HEK293T (cell line): ENCODE results near the gene BSN.

Experiments
- FOXM1 ChIP-seq: fragments of 450-650 bp; IDR thresholded peaks from 2 replicates; pipeline ENCODE4 v1.6.1; 2017; ENCODE audit warnings: mild to moderate bottlenecking, borderline replicate concordance
- LEF1 ChIP-seq: fragments of 450-650 bp; IDR thresholded peaks from 2 replicates; pipeline ENCODE4 v1.6.1; 2017; ENCODE audit warnings: mild to moderate bottlenecking, borderline replicate concordance

DNA sequence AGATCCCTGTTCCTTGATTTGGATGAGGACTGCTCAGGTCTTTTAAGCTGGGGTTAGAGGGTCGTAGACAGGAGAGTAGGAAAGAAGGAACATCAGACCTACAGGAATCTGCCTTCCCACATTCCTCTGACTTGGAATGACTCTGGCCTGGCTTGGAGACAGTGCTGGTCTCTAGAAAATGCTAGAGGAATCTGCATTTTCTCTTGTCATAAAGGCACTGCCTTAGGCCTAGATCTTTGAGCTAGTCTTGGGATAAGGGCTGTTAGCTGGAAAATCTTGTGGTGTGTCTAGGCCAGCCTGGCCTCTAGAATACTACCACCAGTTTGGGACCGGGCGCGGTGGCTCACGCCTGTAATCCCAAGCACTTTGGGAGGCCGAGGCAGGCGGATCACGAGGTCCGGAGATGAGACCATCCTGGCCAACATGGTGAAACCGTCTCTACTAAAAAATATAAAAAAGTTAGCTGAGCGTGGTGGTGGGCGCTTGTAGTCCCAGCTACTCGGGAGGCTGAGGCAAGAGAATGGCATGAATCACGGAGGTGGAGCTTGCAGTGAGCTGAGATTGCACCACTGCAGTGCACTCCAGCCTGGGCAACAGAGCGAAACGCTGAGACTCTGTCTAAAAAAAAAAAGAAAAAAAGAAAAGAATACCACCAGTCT lies 17.3 kb upstream of the BSN start:
- TF ChIP-seq FOXM1 (no peak), LEF1 (no peak)
